A549 (cell line): ENCODE measurements around the gene ZBTB44.

Experiments used
- CBX2 ChIP-seq: fragments of 200-600 bp; sonication (generic); IDR thresholded peaks from 2 replicates; pipeline ENCODE4 v1.6.1; 2016; ENCODE audit warnings: low read depth, mild to moderate bottlenecking, borderline replicate concordance
- CEBPB ChIP-seq, 2 experiments: fragments of >200 bp in 1 of 2; sonication (Bioruptor Twin) in 1 of 2; formaldehyde crosslinking in 1 of 2; IDR thresholded peaks; 2 replicates each; pipeline ENCODE4 v1.6.1; 2012 to 2016
- CHD2 ChIP-seq: fragments of 150-350 bp; IDR thresholded peaks from 2 replicates; pipeline ENCODE4 v1.6.1; 2014; ENCODE audit warnings: low read length; ENCODE audit not compliant: partially characterized antibody
- CTCF ChIP-seq: fragments of >200 bp; sonication (Bioruptor Twin); formaldehyde crosslinking; IDR thresholded peaks from 3 replicates; pipeline ENCODE4 v1.5.1; 2016
- EP300 ChIP-seq, 2 experiments: fragments of >200 bp; sonication (Bioruptor Twin); formaldehyde crosslinking; IDR thresholded peaks; 2 replicates in 1 of 2; 3 replicates in 1 of 2; pipeline ENCODE4 v1.6.1; 2016 to 2017
- ESRRA ChIP-seq: fragments of 150-350 bp; IDR thresholded peaks from 2 replicates; pipeline ENCODE4 v1.6.1; 2014; ENCODE audit warnings: mild to moderate bottlenecking, low read length, borderline replicate concordance
- MAX ChIP-seq: IDR thresholded peaks from 2 replicates; pipeline ENCODE4 v1.6.1; 2012
- MAZ ChIP-seq: fragments of 150-350 bp; IDR thresholded peaks from 2 replicates; pipeline ENCODE4 v1.6.1; 2014; ENCODE audit warnings: antibody characterized with exemption, low read depth, low read length, borderline replicate concordance
- MYC ChIP-seq: IDR thresholded peaks from 2 replicates; pipeline ENCODE4 v1.6.1; 2012; ENCODE audit warnings: mild to moderate bottlenecking, inconsistent platforms, low read length, improper control_type of control experiment, borderline replicate concordance
- PHF8 ChIP-seq: fragments of 200-600 bp; sonication (generic); IDR thresholded peaks from 2 replicates; pipeline ENCODE4 v1.6.1; 2016; ENCODE audit warnings: low read depth, mild to moderate bottlenecking, antibody characterized with exemption, moderate library complexity, borderline replicate concordance
- POLR2A ChIP-seq: IDR thresholded peaks from 2 replicates; pipeline ENCODE4 v1.6.1; 2012; ENCODE audit warnings: mild to moderate bottlenecking, low read length
- RAD21 ChIP-seq, 2 experiments: fragments of >200 bp in 1 of 2; sonication (Bioruptor Twin) in 1 of 2; formaldehyde crosslinking in 1 of 2; IDR thresholded peaks in 1 of 2; conservative IDR thresholded peaks in 1 of 2; 2 replicates in 1 of 2; 3 replicates in 1 of 2; pipeline ENCODE4 v1.6.1; 2012 to 2018; ENCODE audit warnings: inconsistent platforms in 1 of 2
- RCOR1 ChIP-seq: fragments of 150-350 bp; IDR thresholded peaks from 2 replicates; pipeline ENCODE4 v1.6.1; 2014; ENCODE audit warnings: antibody characterized with exemption, low read length, low read depth
- RFX5 ChIP-seq: fragments of 450-650 bp; IDR thresholded peaks from 2 replicates; pipeline ENCODE4 v1.7.1; 2014; ENCODE audit warnings: antibody characterized with exemption, mild to moderate bottlenecking, moderate library complexity

GRCh38 chr11:130322126-130322525 lies 7.4 kb upstream of the ZBTB44 start:
- no peak for TF ChIP-seq CTCF
- no peak for TF ChIP-seq EP300 (IDR thresholded peaks at IDR 0.05)
- no peak for TF ChIP-seq PHF8
- no peak for TF ChIP-seq RAD21 (conservative IDR thresholded peaks at IDR 0.05 in 1 of 2, IDR thresholded peaks at IDR 0.05 in 1 of 2)
- no peak for TF ChIP-seq MAX
- TF ChIP-seq RFX5 = no peak
- TF ChIP-seq CBX2 = no peak
- no peak for TF ChIP-seq RCOR1
- no peak for TF ChIP-seq POLR2A
- TF ChIP-seq MAZ = no peak
- no peak for TF ChIP-seq ESRRA
- TF ChIP-seq CEBPB (IDR thresholded peaks at IDR 0.05) = no peak
- no peak for TF ChIP-seq MYC
- TF ChIP-seq CHD2 = no peak
